ENCODE results near the gene ID4.

Gene ID4

GRCh38 chr6:19864285-19864684 lies 27.1 kb downstream of the ID4 start:
- FAIRE-seq: no peak

GRCh38 chr6:19865178-19865577 lies 28.0 kb downstream of the ID4 start:
- FAIRE-seq: no peak

- no peak for FAIRE-seq
Observed at GRCh38 chr6:19866173-19866984, 29.2 kb downstream of the ID4 start.

GRCh38 chr6:19866985-19867627 lies 29.9 kb downstream of the ID4 start:
- FAIRE-seq: no peak

- FAIRE-seq: no peak
Observed at GRCh38 chr6:19869464-19869863, 32.3 kb downstream of the ID4 start.

GRCh38 chr6:19870322-19870721 lies 33.2 kb downstream of the ID4 start:
- FAIRE-seq: no peak

GRCh38 chr6:19873031-19873430 lies 35.9 kb downstream of the ID4 start:
- no peak for FAIRE-seq

GRCh38 chr6:19876672-19877071 lies 39.5 kb downstream of the ID4 start:
- no peak for FAIRE-seq

- FAIRE-seq: no peak
Observed at GRCh38 chr6:19879663-19880062, 42.5 kb downstream of the ID4 start.

GRCh38 chr6:19880066-19880465 lies 42.9 kb downstream of the ID4 start:
- FAIRE-seq: no peak

- FAIRE-seq: no peak
Observed at GRCh38 chr6:19891451-19891850, 54.3 kb downstream of the ID4 start.
